GM23248 (cell line): ENCODE results near the gene SYNE3. TPM values are rescaled to one million over a fixed set of nuclear protein-coding genes. Genes with fewer than 3 reads are reported as not detected.
A peak's percentile ranks its signal among the peaks of the same experiment; 100 is the strongest.

Experiments
- DNase-seq: peaks from one replicate; pipeline ENCODE4 v3.0.0-alpha.2; 2015
- H2AFZ ChIP-seq: fragments of 200-600 bp; sonication (generic); 2 replicates; pipeline ENCODE4 v1.6.1; 2016; ENCODE audit warnings: antibody characterized with exemption
- H3F3A ChIP-seq: fragments of 200-600 bp; sonication (generic); 2 replicates; pipeline ENCODE4 v1.6.1; 2016; ENCODE audit warnings: mild to moderate bottlenecking, antibody characterized with exemption, mixed run types; ENCODE audit not compliant: insufficient read depth
- H3K27ac ChIP-seq: fragments of 200-600 bp; sonication (generic); 2 replicates; pipeline ENCODE4 v1.5.1; 2016; ENCODE audit warnings: mild to moderate bottlenecking
- H3K27me3 ChIP-seq: fragments of 200-600 bp; sonication (generic); replicated peaks from 2 replicates; pipeline ENCODE4 v1.6.1; 2016; ENCODE audit warnings: mild to moderate bottlenecking; ENCODE audit not compliant: insufficient read depth
- H3K36me3 ChIP-seq: fragments of 200-600 bp; sonication (generic); 2 replicates; pipeline ENCODE4 v1.6.1; 2016; ENCODE audit warnings: low read depth, mild to moderate bottlenecking
- H3K4me1 ChIP-seq: fragments of 200-600 bp; sonication (generic); 2 replicates; pipeline ENCODE4 v1.6.1; 2016; ENCODE audit warnings: mild to moderate bottlenecking; ENCODE audit not compliant: insufficient read depth
- H3K4me2 ChIP-seq: fragments of 200-600 bp; sonication (generic); one replicate; pipeline ENCODE4 v1.6.1; 2016; ENCODE audit warnings: mild to moderate bottlenecking; ENCODE audit not compliant: unreplicated experiment
- H3K4me3 ChIP-seq: fragments of 200-600 bp; sonication (generic); 2 replicates; pipeline ENCODE4 v1.5.1; 2016; ENCODE audit warnings: mild to moderate bottlenecking
- H3K79me2 ChIP-seq: fragments of 200-600 bp; sonication (generic); 2 replicates; pipeline ENCODE4 v1.6.1; 2016; ENCODE audit warnings: mild to moderate bottlenecking; ENCODE audit not compliant: insufficient read depth
- H3K9ac ChIP-seq: fragments of 200-600 bp; sonication (generic); 2 replicates; pipeline ENCODE4 v1.6.1; 2016; ENCODE audit warnings: mild to moderate bottlenecking
- H3K9me2 ChIP-seq: fragments of 200-600 bp; sonication (generic); 2 replicates; pipeline ENCODE4 v1.6.1; 2016; ENCODE audit warnings: mixed run types, mild to moderate bottlenecking, moderate library complexity; ENCODE audit not compliant: insufficient read depth
- H3K9me3 ChIP-seq: fragments of 200-600 bp; sonication (generic); one replicate; pipeline ENCODE4 v1.6.1; 2017; ENCODE audit warnings: low read depth
- H4K20me1 ChIP-seq: fragments of 200-600 bp; sonication (generic); 2 replicates; pipeline ENCODE4 v1.6.0; 2016; ENCODE audit not compliant: insufficient read depth
- EZH2 ChIP-seq: fragments of 200-600 bp; sonication (generic); IDR thresholded peaks from 2 replicates; pipeline ENCODE4 v1.6.1; 2018; ENCODE audit warnings: antibody characterized with exemption, mild to moderate bottlenecking; ENCODE audit not compliant: insufficient read depth, poor library complexity, severe bottlenecking
- EZH2phosphoT487 ChIP-seq: fragments of 200-600 bp; sonication (generic); IDR thresholded peaks from 2 replicates; pipeline ENCODE4 v1.6.1; 2018; ENCODE audit warnings: antibody characterized with exemption, moderate library complexity, mild to moderate bottlenecking, low read depth; ENCODE audit not compliant: insufficient read depth
- WGBS, 2 experiments: methylation state at CpG; one replicate each; pipeline ENCODE4 v1.1.6; 2015 to 2017; ENCODE audit warnings: low lambda C conversion rate in 2 of 2, low coverage in 1 of 2; ENCODE audit errors: missing lambda C conversion rate in 2 of 2; 5-methylcytosine and 5-hydroxymethylcytosine counted together
- in situ Hi-C: fragments of 300-500 bp; cut with MboI; formaldehyde crosslinking; loops from 2 replicates; pipeline ENCODE4 v1.15.0; 2020
- polyA plus RNA-seq: library from polyadenylated mRNA; unstranded; fragments of >200 nt; fragmentation: Nextera tagmentation; extraction: Ambion mirVana; gene quantifications from 2 replicates; pipeline ENCODE4 v1.2.1, GENCODE V29; 2016
- total RNA-seq: library from RNA; depleted of rRNA; stranded (reverse); fragments of >200 nt; shearing (Covaris generic); gene quantifications from 2 replicates; pipeline ENCODE4 v1.2.3, GENCODE V29; 2014; rRNA removed

The SYNE3 gene
- 3.8 and 4.8 TPM in 2 replicates for total RNA-seq
- polyA plus RNA-seq = 1.2 TPM in 2 replicates

GRCh38 chr14:95516554-95517181, at the start of gene SYNE3:
Gene SYNE3 (minus strand): TSS chr14:95516650. CDS start chr14:95475821, 40,829 bp downstream.
- Histone ChIP-seq H4K20me1 (no peaks in the 10 kb centered on the region), H3K4me3 (peak within 1 kb of the TSS; percentile 75), H2AFZ (peak within 1 kb of the TSS; percentile 71), H3K27ac (no peak within 1 kb of the TSS), H3K4me2 (peak within 1 kb of the TSS; percentile 88), H3K9me2 (no peaks in the 10 kb centered on the region), H3K9ac (peak within 1 kb of the TSS; percentile 64), H3K79me2 (no peaks in the 10 kb centered on the region), H3K36me3 (no peaks in the 10 kb centered on the region), H3K9me3 (no peaks in the 10 kb centered on the region), H3K4me1 (peaks cover 42% of the 10 kb centered on the region), H3F3A (peaks cover 32% of the 10 kb centered on the region), H3K27me3 (no peaks in the 10 kb centered on the region)
- in situ Hi-C loops = no loop called here
- peak; percentile 62 for DNase-seq
- TF ChIP-seq EZH2 (no peak), EZH2phosphoT487 (no peak)
- 4 to 5% methylated on average over 12 to 50 of the region's 60 CpGs for WGBS, 2 experiments

- no peak overlapping the region for H3K9ac ChIP-seq
- in situ Hi-C loops = loop anchor here (25.0 kb wide), 1 partner anchor 423 kb away; no protein-coding TSS in a partner anchor
- H3K27me3 ChIP-seq = no peaks in the 10 kb centered on the region; the same call in 1 of the 2 replicates
- no peaks in the 10 kb centered on the region for H3K4me1 ChIP-seq
- H3K9me3 ChIP-seq = no peaks in the 10 kb centered on the region
- no peaks in the 10 kb centered on the region for H3K79me2 ChIP-seq
- H3K4me2 ChIP-seq = no peak overlapping the region
- peak; percentile 58 for DNase-seq
- TF ChIP-seq EZH2phosphoT487 (no peak), EZH2 (no peak)
- no peaks in the 10 kb centered on the region for H3K9me2 ChIP-seq
- H3K4me3 ChIP-seq = no peak overlapping the region
- H2AFZ ChIP-seq = no peak overlapping the region
- no peaks in the 10 kb centered on the region for H3K36me3 ChIP-seq
- no peaks in the 10 kb centered on the region for H4K20me1 ChIP-seq
- no peak overlapping the region for H3K27ac ChIP-seq
- 26 to 39% methylated on average over 4 of the region's 4 CpGs for WGBS, 2 experiments
- no peaks in the 10 kb centered on the region for H3F3A ChIP-seq
Measured at GRCh38 chr14:95564060-95564459, 47.6 kb upstream of the SYNE3 start.

- Histone ChIP-seq H3K79me2 (no peaks in the 10 kb centered on the region), H3K4me3 (no peak overlapping the region), H3K4me1 (no peaks in the 10 kb centered on the region), H3K9me2 (no peaks in the 10 kb centered on the region), H2AFZ (no peak overlapping the region), H3K27ac (no peak overlapping the region), H3K9me3 (no peaks in the 10 kb centered on the region), H3K4me2 (no peak overlapping the region), H3K9ac (no peak overlapping the region), H3F3A (no peaks in the 10 kb centered on the region), H3K27me3 (no peaks in the 10 kb centered on the region; the same call in 1 of the 2 replicates), H4K20me1 (no peaks in the 10 kb centered on the region), H3K36me3 (no peaks in the 10 kb centered on the region)
- in situ Hi-C loops = loop anchor here (25.0 kb wide), 1 partner anchor 424 kb away; no protein-coding TSS in a partner anchor
- 67 to 70% methylated on average over 18 of the region's 18 CpGs for WGBS, 2 experiments
- TF ChIP-seq EZH2 = no peak
- TF ChIP-seq EZH2phosphoT487 = no peak
- DNase-seq = peak; percentile 5
Measured at GRCh38 chr14:95562892-95563685, 46.6 kb upstream of the SYNE3 start.

GRCh38 chr14:95561001-95561412, 44.6 kb upstream of the SYNE3 start:
- no peak overlapping the region for H3K27ac ChIP-seq
- peak; percentile 80 for DNase-seq
- H3K27me3 ChIP-seq = no peaks in the 10 kb centered on the region; the same call in 1 of the 2 replicates
- no peak overlapping the region for H3K4me3 ChIP-seq
- H3K79me2 ChIP-seq = no peaks in the 10 kb centered on the region
- in situ Hi-C loops = loop anchor here (25.0 kb wide), 1 partner anchor 426 kb away; no protein-coding TSS in a partner anchor
- TF ChIP-seq EZH2 = no peak
- TF ChIP-seq EZH2phosphoT487 = no peak
- H3K9ac ChIP-seq = no peak overlapping the region
- no peaks in the 10 kb centered on the region for H3K9me2 ChIP-seq
- H3K4me1 ChIP-seq = no peaks in the 10 kb centered on the region
- WGBS, 2 experiments = 12 to 14% methylated on average over 14 of the region's 14 CpGs
- H3K9me3 ChIP-seq = no peaks in the 10 kb centered on the region
- H3F3A ChIP-seq = no peaks in the 10 kb centered on the region
- no peaks in the 10 kb centered on the region for H4K20me1 ChIP-seq
- H3K36me3 ChIP-seq = no peaks in the 10 kb centered on the region
- H2AFZ ChIP-seq = no peak overlapping the region
- H3K4me2 ChIP-seq = no peak overlapping the region
